HepG2 (cell line): ENCODE measurements around the gene MAJIN. TPM values are rescaled to one million over a fixed set of nuclear protein-coding genes. Genes with fewer than 3 reads are reported as not detected.

Source experiments
- FOXO4 ChIP-seq: sonication (generic); formaldehyde crosslinking; conservative IDR thresholded peaks from 2 replicates; pipeline ENCODE4 v1.8.1; 2023; ENCODE audit warnings: missing genetic modification reagents
- HNRNPUL1 ChIP-seq: fragments of 200-400 bp; formaldehyde crosslinking; IDR thresholded peaks from 2 replicates; pipeline ENCODE4 v1.6.1; 2017; ENCODE audit warnings: low read depth, mild to moderate bottlenecking, low read length, moderate library complexity
- IRF9 ChIP-seq: sonication (generic); formaldehyde crosslinking; IDR thresholded peaks from 2 replicates; pipeline ENCODE4 v1.8.0; 2022; ENCODE audit warnings: missing genetic modification reagents, mild to moderate bottlenecking, borderline replicate concordance
- PCBP1 ChIP-seq: fragments of 200-400 bp; formaldehyde crosslinking; IDR thresholded peaks from 2 replicates; pipeline ENCODE4 v1.6.1; 2017; ENCODE audit warnings: mild to moderate bottlenecking, low read depth, low read length, borderline replicate concordance
- PHB2 ChIP-seq: fragments of 450-650 bp; IDR thresholded peaks from 2 replicates; pipeline ENCODE4 v1.6.1; 2018; ENCODE audit not compliant: partially characterized antibody
- TCF12 ChIP-seq, 2 experiments: fragments of 450-650 bp in 1 of 2; sonication (generic) in 1 of 2; formaldehyde crosslinking in 1 of 2; IDR thresholded peaks; 2 replicates each; pipeline versions ENCODE4 v1.6.1 to v1.8.0; 2017 to 2022; ENCODE audit warnings: antibody characterized with exemption in 1 of 2, mild to moderate bottlenecking in 1 of 2, missing genetic modification reagents in 1 of 2, moderate library complexity in 1 of 2
- THAP11 ChIP-seq: IDR thresholded peaks from 2 replicates; pipeline ENCODE4 v1.6.1; 2016; ENCODE audit warnings: missing biosample characterization, missing genetic modification reagents
- ZBTB38 ChIP-seq: sonication (generic); formaldehyde crosslinking; IDR thresholded peaks from 2 replicates; pipeline ENCODE4 v1.5.1; 2020; ENCODE audit warnings: mild to moderate bottlenecking, missing genetic modification reagents
- ZNF343 ChIP-seq: sonication (generic); formaldehyde crosslinking; IDR thresholded peaks from 2 replicates; pipeline ENCODE4 v1.4.0; 2020; ENCODE audit warnings: mild to moderate bottlenecking, missing genetic modification reagents
- ZNF431 ChIP-seq: sonication (generic); formaldehyde crosslinking; IDR thresholded peaks from 2 replicates; pipeline ENCODE4 v1.9.0; 2022; ENCODE audit warnings: missing genetic modification reagents, low read depth, mild to moderate bottlenecking, borderline replicate concordance
- ZNF570 ChIP-seq: sonication (generic); formaldehyde crosslinking; IDR thresholded peaks from 2 replicates; pipeline ENCODE4 v1.4.0; 2020; ENCODE audit warnings: mild to moderate bottlenecking, missing genetic modification reagents, borderline replicate concordance
- ZNF598 ChIP-seq: sonication (generic); formaldehyde crosslinking; IDR thresholded peaks from 2 replicates; pipeline ENCODE4 v1.5.1; 2020; ENCODE audit warnings: mild to moderate bottlenecking, missing genetic modification reagents, borderline replicate concordance
- polyA plus RNA-seq, 8 experiments: library from polyadenylated mRNA; depleted of rRNA in 3 of 8; stranded (reverse) in 7 of 8; unstranded in 1 of 8; fragments of >200 nt; fragmentation: Illumina TruSeq in 4 of 8; extraction: Trizol in 4 of 8; gene quantifications; 2 replicates each; pipeline versions ENCODE4 v1.2.1 to v1.2.3, GENCODE V29; 2011 to 2016; ENCODE audit warnings: low read depth in 4 of 8, missing spikeins in 1 of 8, mixed read lengths in 1 of 8; ENCODE audit not compliant: insufficient read depth in 1 of 8
- total RNA-seq, 5 experiments: library from RNA; depleted of rRNA; stranded (reverse); fragments of >200 nt; fragmentation: Illumina TruSeq; extraction: Trizol; gene quantifications; 2 replicates each; pipeline ENCODE4 v1.2.3, GENCODE V29; 2016; ENCODE audit warnings: low read depth in 1 of 5
- TF ChIP-seq, protein P1 (sequence below): sonication (generic); formaldehyde crosslinking; IDR thresholded peaks from 2 replicates; pipeline ENCODE4 v1.5.1; 2020; ENCODE audit warnings: missing genetic modification reagents, mild to moderate bottlenecking, borderline replicate concordance
- TF ChIP-seq, protein P2 (sequence below): sonication (generic); formaldehyde crosslinking; IDR thresholded peaks from 2 replicates; pipeline ENCODE4 v1.4.0; 2020; ENCODE audit warnings: missing genetic modification reagents, borderline replicate concordance
- TF ChIP-seq, protein P3 (sequence below): sonication (generic); formaldehyde crosslinking; IDR thresholded peaks from 2 replicates; pipeline ENCODE4 v1.5.1; 2020; ENCODE audit warnings: mild to moderate bottlenecking, missing genetic modification reagents, moderate library complexity
- TF ChIP-seq, protein P4 (sequence below): IDR thresholded peaks from 2 replicates; pipeline ENCODE4 v1.6.1; 2016; ENCODE audit warnings: missing genetic modification reagents, missing compliant biosample characterization
- TF ChIP-seq, protein P5 (sequence below): sonication (generic); formaldehyde crosslinking; IDR thresholded peaks from 2 replicates; pipeline ENCODE4 v1.8.0; 2023; ENCODE audit warnings: mild to moderate bottlenecking, missing genetic modification reagents

MAJIN gene
- total and polyA plus RNA-seq, 2 of the 13 experiments (the other 11 are each of a cell fraction or from before 2014, with no cell fraction given): not detected

DNA sequence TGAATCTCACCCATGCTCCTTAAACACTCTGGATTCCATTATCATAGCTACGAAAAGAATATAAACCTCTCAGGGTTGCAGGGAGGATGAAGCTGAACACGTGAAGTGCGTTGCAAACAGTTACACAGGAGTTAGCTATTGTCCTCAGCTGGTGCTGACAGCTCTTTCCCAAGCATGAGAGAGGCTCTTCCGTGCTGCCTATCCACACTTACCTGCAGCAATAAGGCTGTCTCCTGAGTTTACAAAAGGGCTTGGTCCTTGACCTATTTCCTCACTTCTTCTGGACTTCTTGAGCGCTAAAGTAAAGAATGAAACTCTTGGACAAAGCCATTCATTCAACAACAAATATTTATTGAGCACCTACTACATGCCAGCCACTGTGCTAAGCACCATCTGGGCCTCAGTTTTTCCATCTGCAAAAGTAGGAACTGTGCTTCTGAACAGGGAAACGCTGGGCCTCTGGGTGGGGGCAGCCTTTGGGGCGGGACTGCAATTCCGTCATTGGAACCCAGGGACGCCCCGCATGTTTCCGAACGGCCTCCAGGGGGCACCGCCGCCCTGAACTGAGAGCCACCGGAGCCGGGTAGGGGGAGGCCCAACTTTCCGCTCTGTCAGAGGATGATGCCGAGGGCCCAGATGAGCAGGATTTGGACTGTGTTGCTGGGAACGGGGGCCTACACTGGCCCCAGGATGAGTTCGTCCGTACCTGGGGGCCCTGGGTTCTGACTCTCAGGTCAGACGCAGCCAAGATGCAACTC, 41.4 kb upstream of the MAJIN start (continued):
- TF ChIP-seq, protein P1, sequence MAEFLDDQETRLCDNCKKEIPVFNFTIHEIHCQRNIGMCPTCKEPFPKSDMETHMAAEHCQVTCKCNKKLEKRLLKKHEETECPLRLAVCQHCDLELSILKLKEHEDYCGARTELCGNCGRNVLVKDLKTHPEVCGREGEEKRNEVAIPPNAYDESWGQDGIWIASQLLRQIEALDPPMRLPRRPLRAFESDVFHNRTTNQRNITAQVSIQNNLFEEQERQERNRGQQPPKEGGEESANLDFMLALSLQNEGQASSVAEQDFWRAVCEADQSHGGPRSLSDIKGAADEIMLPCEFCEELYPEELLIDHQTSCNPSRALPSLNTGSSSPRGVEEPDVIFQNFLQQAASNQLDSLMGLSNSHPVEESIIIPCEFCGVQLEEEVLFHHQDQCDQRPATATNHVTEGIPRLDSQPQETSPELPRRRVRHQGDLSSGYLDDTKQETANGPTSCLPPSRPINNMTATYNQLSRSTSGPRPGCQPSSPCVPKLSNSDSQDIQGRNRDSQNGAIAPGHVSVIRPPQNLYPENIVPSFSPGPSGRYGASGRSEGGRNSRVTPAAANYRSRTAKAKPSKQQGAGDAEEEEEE (CRISPR knock-in tag): no peak
- no peak for TF ChIP-seq ZNF598
- no peak for TF ChIP-seq IRF9 (CRISPR knock-in tag)
- TF ChIP-seq ZBTB38 (CRISPR knock-in tag): no peak
- TF ChIP-seq PCBP1: no peak
- no peak for TF ChIP-seq THAP11 (CRISPR knock-in tag)
- TF ChIP-seq, protein P2, sequence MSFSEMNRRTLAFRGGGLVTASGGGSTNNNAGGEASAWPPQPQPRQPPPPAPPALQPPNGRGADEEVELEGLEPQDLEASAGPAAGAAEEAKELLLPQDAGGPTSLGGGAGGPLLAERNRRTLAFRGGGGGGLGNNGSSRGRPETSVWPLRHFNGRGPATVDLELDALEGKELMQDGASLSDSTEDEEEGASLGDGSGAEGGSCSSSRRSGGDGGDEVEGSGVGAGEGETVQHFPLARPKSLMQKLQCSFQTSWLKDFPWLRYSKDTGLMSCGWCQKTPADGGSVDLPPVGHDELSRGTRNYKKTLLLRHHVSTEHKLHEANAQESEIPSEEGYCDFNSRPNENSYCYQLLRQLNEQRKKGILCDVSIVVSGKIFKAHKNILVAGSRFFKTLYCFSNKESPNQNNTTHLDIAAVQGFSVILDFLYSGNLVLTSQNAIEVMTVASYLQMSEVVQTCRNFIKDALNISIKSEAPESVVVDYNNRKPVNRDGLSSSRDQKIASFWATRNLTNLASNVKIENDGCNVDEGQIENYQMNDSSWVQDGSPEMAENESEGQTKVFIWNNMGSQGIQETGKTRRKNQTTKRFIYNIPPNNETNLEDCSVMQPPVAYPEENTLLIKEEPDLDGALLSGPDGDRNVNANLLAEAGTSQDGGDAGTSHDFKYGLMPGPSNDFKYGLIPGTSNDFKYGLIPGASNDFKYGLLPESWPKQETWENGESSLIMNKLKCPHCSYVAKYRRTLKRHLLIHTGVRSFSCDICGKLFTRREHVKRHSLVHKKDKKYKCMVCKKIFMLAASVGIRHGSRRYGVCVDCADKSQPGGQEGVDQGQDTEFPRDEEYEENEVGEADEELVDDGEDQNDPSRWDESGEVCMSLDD: no peak
- TF ChIP-seq, protein P3, sequence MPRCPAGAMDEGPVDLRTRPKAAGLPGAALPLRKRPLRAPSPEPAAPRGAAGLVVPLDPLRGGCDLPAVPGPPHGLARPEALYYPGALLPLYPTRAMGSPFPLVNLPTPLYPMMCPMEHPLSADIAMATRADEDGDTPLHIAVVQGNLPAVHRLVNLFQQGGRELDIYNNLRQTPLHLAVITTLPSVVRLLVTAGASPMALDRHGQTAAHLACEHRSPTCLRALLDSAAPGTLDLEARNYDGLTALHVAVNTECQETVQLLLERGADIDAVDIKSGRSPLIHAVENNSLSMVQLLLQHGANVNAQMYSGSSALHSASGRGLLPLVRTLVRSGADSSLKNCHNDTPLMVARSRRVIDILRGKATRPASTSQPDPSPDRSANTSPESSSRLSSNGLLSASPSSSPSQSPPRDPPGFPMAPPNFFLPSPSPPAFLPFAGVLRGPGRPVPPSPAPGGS (CRISPR knock-in tag): no peak
- no peak for TF ChIP-seq FOXO4
- TF ChIP-seq ZNF570 (CRISPR knock-in tag): no peak
- TF ChIP-seq HNRNPUL1: no peak
- TF ChIP-seq ZNF431 (CRISPR knock-in tag): no peak
- no peak for TF ChIP-seq TCF12 (IDR thresholded peaks at IDR 0.05)
- no peak for TF ChIP-seq TCF12 (CRISPR knock-in tag; IDR thresholded peaks at IDR 0.05)
- no peak for TF ChIP-seq PHB2
- TF ChIP-seq, protein P4, sequence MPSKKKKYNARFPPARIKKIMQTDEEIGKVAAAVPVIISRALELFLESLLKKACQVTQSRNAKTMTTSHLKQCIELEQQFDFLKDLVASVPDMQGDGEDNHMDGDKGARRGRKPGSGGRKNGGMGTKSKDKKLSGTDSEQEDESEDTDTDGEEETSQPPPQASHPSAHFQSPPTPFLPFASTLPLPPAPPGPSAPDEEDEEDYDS (CRISPR knock-in tag): no peak; the same call in 1 of the 2 replicates
- TF ChIP-seq ZNF343: no peak
- TF ChIP-seq, protein P5, sequence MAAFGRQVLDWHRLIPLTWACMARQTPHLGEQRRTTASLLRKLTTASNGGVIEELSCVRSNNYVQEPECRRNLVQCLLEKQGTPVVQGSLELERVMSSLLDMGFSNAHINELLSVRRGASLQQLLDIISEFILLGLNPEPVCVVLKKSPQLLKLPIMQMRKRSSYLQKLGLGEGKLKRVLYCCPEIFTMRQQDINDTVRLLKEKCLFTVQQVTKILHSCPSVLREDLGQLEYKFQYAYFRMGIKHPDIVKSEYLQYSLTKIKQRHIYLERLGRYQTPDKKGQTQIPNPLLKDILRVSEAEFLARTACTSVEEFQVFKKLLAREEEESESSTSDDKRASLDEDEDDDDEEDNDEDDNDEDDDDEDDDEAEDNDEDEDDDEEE: 0 out of 2 replicates have a peak, but pooled peaks have one; percentile 48
